Nephron progenitor cell (in vitro differentiated cells): ENCODE results near the gene TMEM161B.

ENCODE experiments used
- DNase-seq: peaks from one replicate; pipeline ENCODE4 v3.0.0; 2021
- H3K27ac Mint-ChIP-seq: 2 replicates; pipeline ENCODE4 v1.8.0; 2021; ENCODE audit warnings: mild to moderate bottlenecking, moderate library complexity, mixed read lengths
- H3K27me3 Mint-ChIP-seq: 2 replicates; pipeline ENCODE4 v1.8.0; 2021; ENCODE audit warnings: mild to moderate bottlenecking, low read depth, mixed read lengths; ENCODE audit not compliant: poor library complexity
- H3K36me3 Mint-ChIP-seq: 2 replicates; pipeline ENCODE4 v1.8.0; 2021; ENCODE audit warnings: low read depth, mixed read lengths
- H3K4me1 Mint-ChIP-seq: 2 replicates; pipeline ENCODE4 v1.8.0; 2021; ENCODE audit warnings: mixed read lengths
- H3K4me3 Mint-ChIP-seq: 2 replicates; pipeline ENCODE4 v1.8.0; 2021; ENCODE audit warnings: mild to moderate bottlenecking, moderate library complexity, mixed read lengths
- H3K9me3 Mint-ChIP-seq: 2 replicates; pipeline ENCODE4 v1.8.0; 2021; ENCODE audit warnings: mild to moderate bottlenecking, moderate library complexity, mixed read lengths
- TF ChIP-seq, protein P1 (sequence below): fragments of 200-600 bp; sonication (generic); IDR thresholded peaks from 2 replicates; pipeline ENCODE4 v1.5.0; 2021; ENCODE audit warnings: antibody characterized with exemption

The TMEM161B gene

DNA sequence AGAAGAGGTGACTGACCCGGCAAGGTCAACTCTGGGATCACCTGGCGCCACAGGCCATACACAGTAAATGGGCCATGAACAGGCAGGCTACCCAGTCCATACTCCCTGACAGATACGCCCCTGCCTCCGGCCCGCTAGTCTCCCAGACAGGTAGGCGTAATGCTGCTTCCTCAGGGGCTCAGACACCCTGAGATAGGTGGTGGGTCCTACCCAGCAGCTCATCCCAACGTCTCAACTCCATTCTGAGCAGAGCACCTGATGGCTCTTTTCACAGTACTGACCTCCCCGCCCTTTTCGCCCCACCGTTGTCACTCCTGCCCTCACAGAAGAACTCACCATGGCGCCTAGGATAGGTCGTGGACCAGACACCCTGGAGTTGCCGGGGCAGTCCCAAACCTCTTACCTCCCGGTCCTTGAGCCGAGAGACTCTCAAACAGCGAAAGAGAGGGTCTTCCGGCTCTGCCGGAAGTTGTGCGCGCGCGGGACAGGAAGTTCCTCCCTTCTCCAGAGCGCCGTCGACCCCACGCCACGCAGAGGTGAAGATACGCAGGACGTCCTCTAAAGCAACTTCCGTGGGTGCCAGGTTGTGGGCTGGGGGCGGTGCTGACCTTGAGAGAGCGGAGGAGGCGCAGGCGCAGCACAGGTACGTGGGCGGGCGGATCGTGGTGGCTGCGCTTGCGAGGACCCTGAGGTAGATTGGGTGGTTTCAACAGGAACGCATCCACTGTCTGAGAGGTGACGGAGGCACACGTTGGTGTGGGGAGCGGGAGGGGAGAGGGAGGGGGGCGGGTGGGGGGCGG is at the start of gene TMEM161B:
Gene TMEM161B (minus strand): TSS at position 461 of the 800 bp plus-strand sequence. CDS start 122 bp downstream, at position 339.
- H3K4me1 Mint-ChIP-seq, result peaks cover 35% of the 10 kb centered on the region
- H3K27ac Mint-ChIP-seq, result peak within 1 kb of the TSS; percentile 94
- DNase-seq, result peak; percentile 76
- H3K27me3 Mint-ChIP-seq, result peaks cover 4% of the 10 kb centered on the region
- H3K9me3 Mint-ChIP-seq, result peaks cover 29% of the 10 kb centered on the region
- H3K36me3 Mint-ChIP-seq, result peaks cover 62% of the 10 kb centered on the region
- TF ChIP-seq, protein P1, sequence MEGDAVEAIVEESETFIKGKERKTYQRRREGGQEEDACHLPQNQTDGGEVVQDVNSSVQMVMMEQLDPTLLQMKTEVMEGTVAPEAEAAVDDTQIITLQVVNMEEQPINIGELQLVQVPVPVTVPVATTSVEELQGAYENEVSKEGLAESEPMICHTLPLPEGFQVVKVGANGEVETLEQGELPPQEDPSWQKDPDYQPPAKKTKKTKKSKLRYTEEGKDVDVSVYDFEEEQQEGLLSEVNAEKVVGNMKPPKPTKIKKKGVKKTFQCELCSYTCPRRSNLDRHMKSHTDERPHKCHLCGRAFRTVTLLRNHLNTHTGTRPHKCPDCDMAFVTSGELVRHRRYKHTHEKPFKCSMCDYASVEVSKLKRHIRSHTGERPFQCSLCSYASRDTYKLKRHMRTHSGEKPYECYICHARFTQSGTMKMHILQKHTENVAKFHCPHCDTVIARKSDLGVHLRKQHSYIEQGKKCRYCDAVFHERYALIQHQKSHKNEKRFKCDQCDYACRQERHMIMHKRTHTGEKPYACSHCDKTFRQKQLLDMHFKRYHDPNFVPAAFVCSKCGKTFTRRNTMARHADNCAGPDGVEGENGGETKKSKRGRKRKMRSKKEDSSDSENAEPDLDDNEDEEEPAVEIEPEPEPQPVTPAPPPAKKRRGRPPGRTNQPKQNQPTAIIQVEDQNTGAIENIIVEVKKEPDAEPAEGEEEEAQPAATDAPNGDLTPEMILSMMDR, result no peak
- H3K4me3 Mint-ChIP-seq, result peak within 1 kb of the TSS; percentile 98

DNA sequence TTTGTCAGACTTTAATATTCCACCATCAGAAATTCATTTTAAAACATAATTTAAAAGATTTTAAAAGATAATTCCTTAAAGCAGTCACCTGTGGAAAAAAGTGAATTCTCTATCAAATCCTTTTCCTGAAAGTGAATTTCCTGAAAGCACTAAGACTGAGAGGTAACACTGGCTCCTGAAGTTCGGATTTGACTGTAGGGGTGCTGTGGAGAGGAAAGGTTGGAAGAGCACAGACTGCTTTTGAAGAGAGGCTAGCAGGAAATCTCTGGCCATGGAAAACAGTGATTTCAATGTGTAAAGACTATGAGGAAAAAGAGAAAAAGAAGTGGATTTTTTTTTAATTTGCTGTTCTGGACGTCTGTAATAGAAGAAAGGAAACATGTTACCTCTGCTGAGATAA is 35.7 kb upstream of the TMEM161B start:
- Mint-ChIP-seq H3K4me3 (no peak overlapping the region), H3K36me3 (peaks cover 13% of the 10 kb centered on the region), H3K27me3 (no peaks in the 10 kb centered on the region), H3K4me1 (no peaks in the 10 kb centered on the region), H3K27ac (no peak overlapping the region), H3K9me3 (peaks cover 22% of the 10 kb centered on the region)
- DNase-seq, result no peak
- TF ChIP-seq, protein P1, result no peak

DNA sequence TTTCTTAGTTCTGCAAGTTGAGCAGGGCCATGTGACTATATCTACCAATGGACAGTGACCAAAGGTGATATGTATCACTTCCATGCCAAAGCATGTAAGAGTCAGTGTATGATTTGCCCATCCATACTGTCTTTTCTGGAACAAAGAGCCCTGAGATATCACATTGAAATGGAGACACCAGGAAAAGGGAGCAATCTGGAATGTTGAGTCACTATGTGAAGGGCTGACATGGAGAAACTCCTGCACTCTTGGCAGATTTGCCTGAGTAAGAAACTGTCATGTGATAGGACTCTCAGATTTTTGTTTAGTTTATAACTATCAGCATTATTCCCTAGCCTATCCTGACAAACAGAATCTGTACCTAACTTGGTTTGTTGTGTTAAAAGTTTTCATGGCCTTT is 29.8 kb upstream of the TMEM161B start:
- Mint-ChIP-seq H3K27ac (no peak overlapping the region), H3K36me3 (no peaks in the 10 kb centered on the region), H3K9me3 (no peaks in the 10 kb centered on the region), H3K4me3 (no peak overlapping the region), H3K27me3 (no peaks in the 10 kb centered on the region), H3K4me1 (no peaks in the 10 kb centered on the region)
- TF ChIP-seq, protein P1, result no peak
- DNase-seq, result no peak

DNA sequence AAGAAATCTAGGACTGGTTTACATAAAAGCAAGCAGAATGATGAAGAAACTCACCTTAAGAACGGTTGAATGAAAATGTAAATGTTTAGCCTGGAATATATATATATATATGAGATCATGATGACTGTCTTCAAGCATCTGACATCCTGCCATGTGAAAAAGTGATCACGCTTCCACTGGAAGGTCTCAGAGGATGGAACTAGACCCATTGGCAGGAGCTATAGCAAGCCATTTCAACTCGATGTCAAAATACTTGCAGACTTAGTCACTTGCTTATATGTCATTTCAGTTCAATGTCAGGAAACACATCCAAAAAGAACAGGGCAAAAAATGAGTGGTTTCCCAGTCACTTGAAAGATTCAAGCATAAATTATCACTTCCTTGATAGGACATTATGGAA is 22.2 kb upstream of the TMEM161B start:
- no peaks in the 10 kb centered on the region for H3K9me3 Mint-ChIP-seq
- H3K27me3 Mint-ChIP-seq, result no peaks in the 10 kb centered on the region
- no peak for DNase-seq
- no peak overlapping the region for H3K4me3 Mint-ChIP-seq
- H3K4me1 Mint-ChIP-seq, result peaks cover 15% of the 10 kb centered on the region
- no peak overlapping the region for H3K27ac Mint-ChIP-seq
- H3K36me3 Mint-ChIP-seq, result peaks cover 24% of the 10 kb centered on the region
- TF ChIP-seq, protein P1, result no peak

DNA sequence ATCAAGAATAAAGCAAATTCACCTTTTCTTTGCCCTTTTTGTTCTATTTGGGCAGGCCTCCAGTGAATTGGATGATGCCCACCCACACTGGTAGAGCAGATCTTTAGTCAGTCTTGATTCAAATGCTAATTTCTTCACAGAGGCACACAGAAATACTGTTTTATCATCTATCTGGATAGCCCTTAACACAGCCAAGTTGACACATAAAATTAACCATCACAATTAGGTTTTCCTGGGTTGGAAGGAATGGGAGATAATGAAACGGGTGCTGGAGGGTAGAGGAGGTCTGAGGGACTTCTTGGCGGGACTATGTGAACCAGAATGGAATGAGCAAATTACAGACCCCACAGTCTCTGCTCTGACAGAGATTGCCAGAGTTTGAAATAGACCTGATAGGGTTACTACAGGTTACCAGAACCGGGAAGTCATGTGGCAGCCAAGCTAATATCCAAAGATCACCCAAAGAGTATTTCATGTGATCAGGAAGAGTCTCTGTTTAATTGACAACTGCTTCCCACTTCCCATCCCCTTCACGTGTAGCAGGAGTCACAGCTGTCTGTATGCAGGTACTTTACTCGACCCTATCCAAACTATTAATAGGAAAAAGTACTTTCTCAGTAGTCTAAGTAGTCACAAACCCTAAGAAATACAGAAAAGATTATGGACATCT is 20.0 kb upstream of the TMEM161B start:
- no peak for DNase-seq
- H3K4me3 Mint-ChIP-seq, result no peak overlapping the region
- H3K36me3 Mint-ChIP-seq, result peaks cover 24% of the 10 kb centered on the region
- TF ChIP-seq, protein P1, result no peak
- no peaks in the 10 kb centered on the region for H3K27me3 Mint-ChIP-seq
- peaks cover 20% of the 10 kb centered on the region for H3K4me1 Mint-ChIP-seq
- H3K9me3 Mint-ChIP-seq, result no peaks in the 10 kb centered on the region
- peak overlapping the region; percentile 25 for H3K27ac Mint-ChIP-seq
